ENCODE results near the gene DNAH14. TPM values are rescaled to one million over a fixed set of nuclear protein-coding genes. Genes with fewer than 3 reads are reported as not detected.

The DNAH14 gene
- total RNA-seq, 1 donor from 2014 or later: 0.42 TPM

- intact Hi-C loops (cut with micrococcal nuclease): loop anchor here (10.0 kb wide), 2 partner anchors 858 to 1452 kb away; partner anchors contain the start of gene LIN9
These were observed 517.1 kb downstream of the DNAH14 start for GRCh38 chr1:225446595-225446960.

- intact Hi-C loops (cut with micrococcal nuclease): loop anchor here (10.0 kb wide), 2 partner anchors 858 to 1452 kb away; partner anchors contain the start of gene LIN9
These were observed 517.6 kb downstream of the DNAH14 start for GRCh38 chr1:225446981-225447615.

GRCh38 chr1:225447650-225448089 is 518.2 kb downstream of the DNAH14 start:
- intact Hi-C loops (cut with micrococcal nuclease): loop anchor here (10.0 kb wide), 2 partner anchors 857 to 1453 kb away; partner anchors contain the start of gene LIN9

- intact Hi-C loops (cut with micrococcal nuclease): loop anchor here (10.0 kb wide), 2 partner anchors 857 to 1453 kb away; partner anchors contain the start of gene LIN9
These were observed 518.8 kb downstream of the DNAH14 start for GRCh38 chr1:225448146-225448805.
